Astrocyte of the cerebellum (primary cell): ENCODE measurements around the gene NDUFAF7.
"Not testable (repeated sequence)": the region's sequence is repeated elsewhere in the genome, so short reads cannot be mapped to it uniquely, and the experiment has no call there.

Experiments used
- DNase-seq: peaks from one replicate; pipeline ENCODE4 v3.0.0-alpha.2; 2011; ENCODE audit warnings: low read depth
- H3K4me3 ChIP-seq: 2 replicates; pipeline ENCODE4 v1.5.1; 2011; ENCODE audit warnings: mild to moderate bottlenecking, low read depth, low read length, moderate library complexity
- CTCF ChIP-seq: IDR thresholded peaks from 2 replicates; pipeline ENCODE4 v1.5.1; 2012; ENCODE audit warnings: low read length, low read depth, moderate library complexity, mild to moderate bottlenecking; ENCODE audit errors: missing control alignments
- in situ Hi-C: cut with HindIII; loops from 2 replicates; pipeline ENCODE4 v1.10.0; 2017; ENCODE audit warnings: low sequenced_read_pairs

Gene NDUFAF7

GRCh38 chr2:37201766-37202165, 29.7 kb upstream of the NDUFAF7 start:
- no peak overlapping the region for H3K4me3 ChIP-seq
- no peak for TF ChIP-seq CTCF
- in situ Hi-C loops = no loop called here
- DNase-seq = no peak

GRCh38 chr2:37203708-37204107, 27.8 kb upstream of the NDUFAF7 start:
- H3K4me3 ChIP-seq = no peak overlapping the region
- DNase-seq = no peak
- in situ Hi-C loops = no loop called here
- TF ChIP-seq CTCF = no peak

GRCh38 chr2:37205071-37205661, 26.3 kb upstream of the NDUFAF7 start:
- DNase-seq, in situ Hi-C loops, H3K4me3 ChIP-seq: not testable (repeated sequence)

- in situ Hi-C loops = no loop called here
- TF ChIP-seq CTCF = no peak
- H3K4me3 ChIP-seq = no peak overlapping the region
- no peak for DNase-seq
Measured at GRCh38 chr2:37205689-37206341, 25.6 kb upstream of the NDUFAF7 start.

- DNase-seq, in situ Hi-C loops, H3K4me3 ChIP-seq: not testable (repeated sequence)
Measured at GRCh38 chr2:37206760-37207159, 24.7 kb upstream of the NDUFAF7 start.

- in situ Hi-C loops = no loop called here
- TF ChIP-seq CTCF = no peak
- DNase-seq = no peak
- no peak overlapping the region for H3K4me3 ChIP-seq
Measured at GRCh38 chr2:37211212-37211611, 20.2 kb upstream of the NDUFAF7 start.

- no peak for DNase-seq
- TF ChIP-seq CTCF = no peak
- no peak overlapping the region for H3K4me3 ChIP-seq
- in situ Hi-C loops = no loop called here
Measured at GRCh38 chr2:37211939-37212338, 19.5 kb upstream of the NDUFAF7 start.
